Dedifferentiated amniotic fluid mesenchymal stem cell (primary cell): ENCODE results near the gene DLL1.

ENCODE experiments used
- DNase-seq: peaks from one replicate; pipeline ENCODE4 v3.0.0-alpha.2; 2016; ENCODE audit errors: extremely low spot score

The DLL1 gene

GRCh38 chr6:170294813-170295509 is 4.1 kb upstream of the DLL1 start:
- no peak for DNase-seq

- DNase-seq: no peak
Measured at GRCh38 chr6:170294298-170294730, 3.4 kb upstream of the DLL1 start.

DNA sequence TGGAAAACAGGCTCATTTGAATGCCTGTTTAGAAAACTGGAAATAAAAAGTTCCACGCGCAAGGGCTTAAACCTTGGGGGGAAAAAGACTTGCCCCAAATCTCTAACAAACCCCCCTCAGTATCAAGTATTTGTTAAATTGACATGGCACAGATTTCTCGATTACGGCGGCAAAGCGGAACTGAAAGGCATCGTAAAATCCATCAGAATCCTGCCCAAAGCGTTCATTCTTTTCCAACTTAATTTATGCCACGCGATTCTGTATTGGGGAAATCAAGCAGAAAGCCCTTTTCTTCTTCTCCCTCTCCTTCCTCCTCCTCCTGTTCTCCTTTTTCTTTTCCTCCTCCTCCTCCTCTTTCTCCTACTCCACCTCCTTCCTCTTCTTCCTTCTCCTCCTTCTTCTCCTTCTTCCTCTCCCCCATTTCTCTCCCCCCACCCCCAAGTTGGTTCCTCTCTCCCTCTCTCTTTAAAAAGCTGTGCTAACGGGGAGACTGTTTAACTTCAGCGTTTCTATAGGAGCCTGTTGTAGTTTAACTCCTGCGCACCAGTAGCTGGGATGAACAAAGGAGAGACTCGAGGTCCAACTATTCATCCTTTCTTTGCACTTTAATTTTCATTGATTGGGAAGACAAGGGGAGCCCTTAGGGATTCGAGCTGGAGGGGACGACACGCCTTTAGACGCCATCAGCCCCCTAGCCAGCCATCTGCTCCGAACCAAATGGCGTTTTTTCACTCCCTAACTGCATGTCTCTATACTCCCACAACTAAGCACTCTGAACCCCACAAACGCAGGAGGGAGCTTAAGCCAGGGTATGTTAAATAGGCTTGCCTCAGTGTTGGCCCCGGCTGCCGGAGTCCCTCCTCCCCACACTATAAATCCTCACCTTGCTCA is 2.7 kb upstream of the DLL1 start:
- no peak for DNase-seq

DNA sequence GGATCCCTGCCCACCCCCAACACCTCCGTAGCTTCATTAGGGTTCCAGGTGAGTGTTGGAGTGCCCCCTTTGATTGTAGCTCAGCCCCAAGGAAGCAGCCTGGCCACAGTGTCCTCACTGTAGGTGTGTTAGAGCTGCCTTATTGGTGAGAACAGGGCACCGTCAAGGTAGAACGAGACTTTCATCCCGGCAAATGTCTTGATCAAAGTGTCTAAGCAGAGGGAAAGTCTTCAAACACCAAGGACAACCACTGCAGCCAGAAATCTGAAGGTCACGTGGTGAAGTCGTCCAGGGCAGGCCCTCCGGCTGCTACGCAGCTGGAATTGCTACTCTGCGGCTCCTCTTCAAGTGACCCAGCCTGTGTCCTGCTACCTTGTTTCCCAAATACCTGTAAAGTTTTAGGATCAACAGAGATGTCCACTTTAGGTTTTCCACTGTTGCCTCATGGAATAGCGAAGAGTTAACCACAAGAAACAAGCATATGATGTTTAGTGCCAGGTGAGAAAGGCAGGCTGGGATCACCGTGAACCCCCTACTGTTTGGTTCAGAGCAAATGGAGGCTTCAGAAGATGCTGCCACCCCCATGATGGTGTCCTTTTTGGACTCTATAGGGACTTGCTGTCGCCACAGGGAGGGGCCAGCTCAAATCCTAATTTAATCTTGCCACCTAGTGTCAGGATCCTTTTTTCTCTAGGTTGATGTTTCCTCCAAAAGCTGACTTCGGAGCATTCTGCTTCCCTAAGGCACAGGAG is 1.7 kb upstream of the DLL1 start:
- no peak for DNase-seq

DNA sequence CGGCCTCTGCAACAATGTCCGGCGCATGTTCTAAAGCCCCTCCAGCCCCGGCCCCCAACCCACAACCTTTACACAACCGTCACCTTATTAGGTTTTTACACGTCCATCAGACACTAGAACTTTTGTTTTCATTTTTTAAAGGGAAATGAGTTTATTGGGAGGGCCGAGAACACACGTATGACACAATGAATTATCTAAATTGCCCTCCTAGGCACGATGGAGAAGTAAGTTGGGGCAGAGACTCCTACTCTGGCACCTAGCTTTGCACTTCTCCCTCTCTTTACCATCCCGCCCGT is 1.2 kb upstream of the DLL1 start:
- no peak for DNase-seq

- DNase-seq: no peak
Measured at GRCh38 chr6:170291271-170292110, 613 bp upstream of the DLL1 start.

- DNase-seq: no peak
Measured at GRCh38 chr6:170289951-170290295, 955 bp downstream of the DLL1 start.

DNA sequence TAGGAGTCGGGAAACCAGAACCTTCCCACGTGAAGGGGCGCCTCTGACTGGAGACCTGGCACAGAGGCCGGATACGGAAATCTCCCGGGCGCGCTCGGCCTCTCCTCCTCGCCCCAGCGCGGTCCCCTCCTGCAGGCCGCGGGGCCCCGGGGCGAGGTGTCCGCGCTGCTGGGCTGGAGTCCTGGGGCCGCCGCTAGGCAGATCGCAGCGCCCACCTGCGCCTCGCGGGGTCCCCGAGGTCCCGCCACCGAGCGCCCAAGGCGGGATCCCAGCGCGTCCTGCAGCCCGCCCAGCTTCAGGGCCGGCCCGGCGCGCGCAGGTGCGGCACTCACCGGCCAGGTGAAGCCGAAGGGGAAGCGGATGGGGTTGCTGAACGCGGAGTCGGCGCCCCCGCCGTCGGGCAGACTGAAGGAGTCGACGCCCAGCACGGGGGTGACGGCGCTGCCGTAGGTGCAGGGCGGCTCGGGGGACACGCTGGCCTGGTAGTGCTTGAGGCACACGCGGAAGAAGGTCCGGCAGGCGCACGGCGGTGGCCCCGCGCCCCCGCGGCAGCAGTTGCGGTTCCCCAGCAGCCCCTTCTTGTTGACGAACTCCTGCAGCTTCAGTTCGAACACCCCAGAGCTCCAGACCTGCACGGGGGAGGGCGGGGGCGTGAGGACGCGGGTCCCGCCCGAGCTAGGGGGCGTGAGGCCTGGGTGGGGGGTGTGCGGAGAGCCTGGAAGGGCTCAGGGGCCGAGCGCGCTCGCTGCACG is 1.5 kb downstream of the DLL1 start:
- no peak for DNase-seq

- DNase-seq: no peak
Measured at GRCh38 chr6:170288852-170289179, 2.1 kb downstream of the DLL1 start.

DNA sequence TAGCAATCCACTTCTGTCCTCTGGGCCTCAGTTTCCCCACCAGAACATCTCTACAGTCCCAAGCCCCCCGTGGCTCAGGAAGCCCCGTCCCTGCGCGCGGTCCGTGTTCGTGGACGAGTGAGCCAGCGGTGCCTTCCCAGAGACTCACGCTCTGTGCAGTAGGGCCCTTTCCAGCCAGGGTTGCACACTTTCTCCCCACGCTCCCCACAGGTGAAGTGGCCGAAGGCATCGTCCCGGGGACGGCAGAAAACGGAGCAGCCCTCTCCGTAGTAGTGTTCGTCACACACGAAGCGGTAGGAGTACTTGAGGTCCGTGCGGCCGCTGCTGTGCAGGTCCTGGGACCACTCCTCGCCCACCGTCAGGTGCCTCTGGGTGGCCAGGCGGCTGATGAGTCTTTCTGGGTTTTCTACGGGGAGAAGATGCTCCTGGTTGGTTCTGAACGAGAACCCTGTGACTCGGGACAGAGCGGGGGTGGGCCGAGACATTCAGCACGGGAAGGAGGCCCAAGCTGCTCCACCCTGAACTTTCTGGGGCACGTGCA is 2.7 kb downstream of the DLL1 start:
- DNase-seq: no peak

GRCh38 chr6:170287371-170287876 is 3.5 kb downstream of the DLL1 start:
- no peak for DNase-seq

- DNase-seq: no peak
Measured at GRCh38 chr6:170286934-170287265, 4.0 kb downstream of the DLL1 start.

DNA sequence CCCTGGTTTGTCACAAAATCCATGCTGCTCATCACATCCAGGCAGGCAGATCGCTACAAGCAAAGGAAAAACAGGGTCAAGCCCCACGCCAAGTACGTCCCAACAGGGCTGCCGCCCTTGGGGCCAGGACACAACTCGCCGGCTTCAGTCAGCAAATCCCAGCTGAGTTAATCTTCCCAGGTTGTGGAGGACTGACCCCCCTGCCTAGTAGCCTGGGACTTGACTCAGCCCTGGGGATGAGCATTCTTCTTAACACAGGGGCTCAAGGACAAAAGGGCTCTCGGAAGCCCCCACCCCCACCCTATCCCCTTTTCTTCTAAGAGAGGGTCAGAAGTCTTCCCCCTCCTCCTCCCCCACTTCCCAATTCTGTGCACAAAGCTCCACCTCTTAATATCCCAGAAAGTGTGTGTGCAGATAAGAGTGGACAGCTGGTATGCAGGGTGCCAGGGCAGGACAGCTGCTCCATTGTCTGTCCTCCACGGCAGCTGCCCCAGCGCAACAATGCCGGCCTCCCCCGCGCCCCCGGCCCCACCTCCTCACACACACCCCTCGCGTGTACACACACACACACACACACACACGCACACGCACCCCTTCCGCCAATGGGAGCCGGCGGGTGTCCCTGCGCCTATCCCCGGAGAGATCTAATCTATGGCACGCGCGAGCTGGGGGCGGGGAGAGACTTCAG is 4.5 kb downstream of the DLL1 start:
- no peak for DNase-seq

- no peak for DNase-seq
Measured at GRCh38 chr6:170285482-170285881, 5.4 kb downstream of the DLL1 start.

GRCh38 chr6:170284866-170285469 is 5.9 kb downstream of the DLL1 start:
- no peak for DNase-seq

DNA sequence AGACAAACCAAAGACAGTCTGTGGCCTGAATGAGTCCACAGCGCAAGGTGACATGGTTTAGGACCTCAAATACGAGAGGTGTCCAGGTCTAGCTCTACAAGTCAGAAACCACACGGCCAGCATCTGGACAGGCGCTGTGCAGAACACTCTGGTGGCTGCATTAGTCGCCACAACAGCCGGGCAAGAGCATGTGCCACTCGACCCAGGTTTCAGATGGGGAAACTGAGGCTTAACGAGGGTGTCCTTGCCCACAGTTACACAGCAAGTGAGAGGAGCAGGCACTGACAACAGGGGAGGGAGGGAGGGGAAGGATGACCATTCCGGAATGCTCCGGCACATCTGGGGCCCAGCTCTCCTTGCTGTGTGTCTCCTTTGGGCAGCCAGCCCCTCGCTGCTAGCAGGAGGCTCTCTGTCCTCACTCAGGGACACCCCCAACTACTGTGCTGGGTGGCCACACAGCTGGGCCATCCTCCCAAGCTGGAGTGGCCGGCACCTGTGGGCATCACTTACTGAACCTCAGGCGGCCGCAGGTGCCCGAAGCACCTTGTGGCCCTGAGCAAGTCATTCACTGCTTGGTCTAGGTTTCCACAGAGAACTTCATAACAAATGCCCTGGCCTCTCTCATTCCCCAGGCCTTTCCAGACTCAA is 6.6 kb downstream of the DLL1 start:
- no peak for DNase-seq

DNA sequence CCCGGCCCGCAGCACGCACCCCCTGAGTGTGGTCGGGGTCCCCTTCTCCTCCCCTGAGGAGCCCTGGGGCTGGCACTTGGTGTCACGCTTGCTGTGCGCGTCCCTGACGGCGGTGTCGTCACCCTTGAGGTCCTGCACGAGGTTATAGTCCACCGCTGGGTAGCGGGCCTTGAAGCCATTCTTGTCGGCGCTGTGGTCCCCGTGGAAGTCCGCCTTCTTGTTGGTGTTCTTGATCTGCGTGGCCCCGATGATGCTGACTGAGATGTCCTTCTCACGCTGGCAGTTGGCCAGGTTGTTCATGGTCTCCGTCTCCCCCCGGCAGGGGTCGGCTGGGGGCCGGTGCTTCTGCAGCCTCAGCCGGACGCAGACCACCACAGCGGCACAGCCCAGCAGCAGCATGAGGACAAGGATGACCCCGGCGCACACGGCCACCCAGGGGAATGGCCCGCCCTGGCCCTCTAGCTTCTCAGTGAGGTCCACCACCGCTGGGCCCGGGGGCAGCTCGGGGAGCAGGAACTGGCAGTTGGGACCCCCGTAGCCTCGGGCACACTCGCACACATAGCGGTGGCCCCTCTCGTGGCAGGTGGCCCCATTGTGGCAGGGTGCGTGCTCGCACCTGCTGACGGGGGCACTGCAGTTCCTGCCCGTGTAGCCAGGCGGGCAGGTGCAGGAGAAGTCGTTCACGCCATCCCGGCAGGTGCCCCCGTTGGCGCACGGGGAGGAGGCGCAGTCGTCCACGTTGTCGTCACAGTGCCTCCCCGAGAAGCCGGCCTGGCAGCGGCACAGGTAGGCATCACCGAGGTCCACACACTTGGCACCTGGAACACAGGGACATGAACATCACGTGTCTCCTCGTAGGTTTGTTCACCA is 7.4 kb downstream of the DLL1 start:
- no peak for DNase-seq

- DNase-seq: no peak
Measured at GRCh38 chr6:170282512-170283158, 8.2 kb downstream of the DLL1 start.
